Gastrocnemius medialis (tissue), 4 donors: ENCODE results near the gene EFNB2.

Experiments used
- CTCF ChIP-seq, 5 experiments: fragments of 450-650 bp in 3 of 5; fragments of 200-600 bp in 2 of 5; sonication (generic) in 2 of 5; IDR thresholded peaks in 4 of 5; conservative IDR thresholded peaks in 1 of 5; 1 replicate in 4 of 5; 2 replicates in 1 of 5; pipeline ENCODE4 v1.5.1; 2016 to 2019; ENCODE audit warnings: antibody characterized with exemption in 5 of 5, mild to moderate bottlenecking in 3 of 5, moderate library complexity in 3 of 5
- POLR2A ChIP-seq, 2 donors: fragments of 450-650 bp; IDR thresholded peaks; one replicate each; pipeline ENCODE4 v1.6.1; 2017; ENCODE audit warnings: antibody characterized with exemption in 2 of 2, mild to moderate bottlenecking in 2 of 2, moderate library complexity in 2 of 2

- no peak for TF ChIP-seq CTCF (IDR thresholded peaks at IDR 0.05 in 4 of 5, conservative IDR thresholded peaks at IDR 0.05 in 1 of 5)
- TF ChIP-seq POLR2A (IDR thresholded peaks at IDR 0.05), result no peak
Observed at GRCh38 chr13:106488686-106489085, 46.8 kb downstream of the EFNB2 start.
